ENCODE data around the gene AP3S2.

- TF ChIP-seq CTCF (conservative IDR thresholded peaks at IDR 0.05; ENCODE audit: low read depth, low read length), result no peak
- TF ChIP-seq MAZ (IDR thresholded peaks at IDR 0.05; ENCODE audit: borderline replicate concordance, low read depth, low read length), result no peak
- TF ChIP-seq CEBPB (IDR thresholded peaks at IDR 0.05; ENCODE audit: low read depth, low read length), result no peak
- no peak for TF ChIP-seq RAD21 (IDR thresholded peaks at IDR 0.05; ENCODE audit: low read length)
- TF ChIP-seq BHLHE40 (IDR thresholded peaks at IDR 0.05; ENCODE audit: low read depth, low read length), result no peak
- no peak for TF ChIP-seq SMC3 (IDR thresholded peaks at IDR 0.05; ENCODE audit: low read depth, low read length)
- TF ChIP-seq CHD1 (IDR thresholded peaks at IDR 0.05; ENCODE audit: low read depth, low read length), result no peak
- no peak for TF ChIP-seq RFX5 (IDR thresholded peaks at IDR 0.05; ENCODE audit: low read depth, low read length)
- TF ChIP-seq POLR2A (IDR thresholded peaks at IDR 0.05; ENCODE audit: low read depth, low read length), result no peak
- TF ChIP-seq USF2 (IDR thresholded peaks at IDR 0.05; ENCODE audit: low read depth, low read length), result no peak
- no peak for TF ChIP-seq MAFK (IDR thresholded peaks at IDR 0.05; ENCODE audit: low read depth, low read length)
- TF ChIP-seq RCOR1 (IDR thresholded peaks at IDR 0.05; ENCODE audit: insufficient replicate concordance, low read length), result no peak
- no peak for TF ChIP-seq FOS (IDR thresholded peaks at IDR 0.05; ENCODE audit: low read depth, low read length)
Observed at GRCh38 chr15:89875741-89876140, 18.1 kb downstream of the AP3S2 start.
